Fibroblast of lung (primary cell): ENCODE measurements around the gene KRT71.

ENCODE experiments used
- CTCF ChIP-seq, 2 donors: IDR thresholded peaks in 1 of 2; conservative IDR thresholded peaks in 1 of 2; 1 replicate in 1 of 2; 2 replicates in 1 of 2; pipeline ENCODE4 v1.5.1; 2011 to 2012; ENCODE audit warnings: low read length in 2 of 2, control low read depth in 1 of 2, inconsistent platforms in 1 of 2, low read depth in 1 of 2, mild to moderate bottlenecking in 1 of 2
- EZH2 ChIP-seq: IDR thresholded peaks from 2 replicates; pipeline ENCODE4 v1.5.1; 2012; ENCODE audit warnings: low read length, control low read depth, mild to moderate bottlenecking; ENCODE audit errors: missing control alignments

GRCh38 chr12:52518574-52519386, 34.2 kb downstream of the KRT71 start:
- TF ChIP-seq CTCF (conservative IDR thresholded peaks at IDR 0.05 in 1 of 2, IDR thresholded peaks at IDR 0.05 in 1 of 2; ENCODE audit: low read depth in 1 of 2, low read length in 2 of 2) (no peak), EZH2 (no peak)
